HG03066 (cell line): ENCODE data around the gene RASD1.
"Not testable (repeated sequence)": the region's sequence is repeated elsewhere in the genome, so short reads cannot be mapped to it uniquely, and the experiment has no call there.

ENCODE experiments used
- ATAC-seq: cut with Tn5 transposase; IDR thresholded peaks from one replicate; pipeline ENCODE4 v1.9.1; 2021; ENCODE audit warnings: low read depth; ENCODE audit not compliant: unreplicated experiment

Gene RASD1

GRCh38 chr17:17499402-17500145, 3.4 kb upstream of the RASD1 start:
- no peak for ATAC-seq

- no peak for ATAC-seq
These were observed 2.6 kb upstream of the RASD1 start for GRCh38 chr17:17498606-17499301.

- no peak for ATAC-seq
These were observed 1.8 kb upstream of the RASD1 start for GRCh38 chr17:17497845-17498520.

- ATAC-seq, result no peak
These were observed 1.1 kb upstream of the RASD1 start for GRCh38 chr17:17497065-17497844.

- no peak for ATAC-seq
These were observed 533 bp downstream of the RASD1 start for GRCh38 chr17:17495536-17496188.

- no peak for ATAC-seq
These were observed 1.2 kb downstream of the RASD1 start for GRCh38 chr17:17494870-17495535.

GRCh38 chr17:17494499-17494869, 1.7 kb downstream of the RASD1 start:
- no peak for ATAC-seq

- no peak for ATAC-seq
These were observed 2.2 kb downstream of the RASD1 start for GRCh38 chr17:17493986-17494466.

- no peak for ATAC-seq
These were observed 2.8 kb downstream of the RASD1 start for GRCh38 chr17:17493249-17493985.

GRCh38 chr17:17492571-17492970, 3.6 kb downstream of the RASD1 start:
- no peak for ATAC-seq

GRCh38 chr17:17492085-17492484, 4.1 kb downstream of the RASD1 start:
- ATAC-seq, result no peak

GRCh38 chr17:17491546-17491988, 4.6 kb downstream of the RASD1 start:
- ATAC-seq, result no peak

- no peak for ATAC-seq
These were observed 5.1 kb downstream of the RASD1 start for GRCh38 chr17:17491031-17491471.

GRCh38 chr17:17487998-17488397, 8.2 kb downstream of the RASD1 start:
- ATAC-seq, result no peak

- ATAC-seq, result not testable (repeated sequence)
These were observed 9.8 kb downstream of the RASD1 start for GRCh38 chr17:17486416-17486815.

- ATAC-seq, result no peak
These were observed 10.8 kb downstream of the RASD1 start for GRCh38 chr17:17485420-17485819.

GRCh38 chr17:17484451-17484899, 11.7 kb downstream of the RASD1 start:
- no peak for ATAC-seq

GRCh38 chr17:17481860-17482259, 14.3 kb downstream of the RASD1 start:
- no peak for ATAC-seq
